B cell (primary cell): ENCODE results near the gene TALDO1. TPM values are rescaled to one million over a fixed set of nuclear protein-coding genes. Genes with fewer than 3 reads are reported as not detected.
A peak's percentile ranks its signal among the peaks of the same experiment; 100 is the strongest.

Experiments used
- ATAC-seq: fragments of 200-7000 bp; cut with Tn5 transposase; one replicate; pipeline ENCODE4 v1.10.0; 2021; ENCODE audit warnings: low read depth, mild to moderate bottlenecking, moderate number of reproducible peaks, moderate library complexity
- CTCF ChIA-PET: fragments of 350-600 bp; sonication (Branson Sonifier 250); formaldehyde crosslinking; loops from one replicate; lab custom pipeline; 2021; ENCODE audit warnings: antibody characterized with exemption, inconsistent platforms; lab: Charles Lee
- POLR2A ChIA-PET: fragments of 350-600 bp; sonication (Branson Sonifier 250); formaldehyde crosslinking; loops from one replicate; lab custom pipeline; 2021; ENCODE audit warnings: antibody characterized with exemption; lab: Charles Lee
- DNase-seq: peaks from one replicate; pipeline ENCODE4 v3.0.0; 2013
- H2AFZ ChIP-seq: 2 replicates; pipeline ENCODE4 v1.6.1; 2012; ENCODE audit warnings: mild to moderate bottlenecking, low read depth, low read length; ENCODE audit not compliant: insufficient read depth, poor library complexity, severe bottlenecking
- H3K27ac ChIP-seq, 2 donors: 1 replicate in 1 of 2; 2 replicates in 1 of 2; pipeline ENCODE4 v1.5.1; 2012 to 2013; ENCODE audit warnings: low read length in 2 of 2, mild to moderate bottlenecking in 2 of 2, moderate library complexity in 1 of 2
- H3K27me3 ChIP-seq, 4 experiments: fragments of 200-600 bp in 1 of 4; sonication (generic) in 1 of 4; replicated peaks in 1 of 4; 1 replicate in 2 of 4; 2 replicates in 2 of 4; pipeline versions ENCODE4 v1.6.1 to v1.7.0; 2013 to 2016; ENCODE audit warnings: low read length in 3 of 4, mild to moderate bottlenecking in 2 of 4, mixed read lengths in 1 of 4, moderate library complexity in 1 of 4; ENCODE audit not compliant: insufficient read depth in 4 of 4, control insufficient read depth in 3 of 4; ENCODE audit errors: control extremely low read depth in 1 of 4
- H3K36me3 ChIP-seq, 2 experiments: replicated peaks in 1 of 2; 1 replicate in 1 of 2; 2 replicates in 1 of 2; pipeline versions ENCODE4 v1.6.1 to v1.7.1; 2013; ENCODE audit warnings: low read length in 1 of 2; ENCODE audit not compliant: insufficient read depth in 2 of 2, control insufficient read depth in 1 of 2; ENCODE audit errors: control extremely low read depth in 1 of 2, extremely low read depth in 1 of 2
- H3K4me1 ChIP-seq, 2 donors: fragments of 200-600 bp in 1 of 2; sonication (generic) in 1 of 2; 1 replicate in 1 of 2; 2 replicates in 1 of 2; pipeline versions ENCODE4 v1.5.1 to v1.6.1; 2013 to 2017; ENCODE audit warnings: low read length in 2 of 2; ENCODE audit not compliant: control insufficient read depth in 2 of 2, insufficient read depth in 2 of 2
- H3K4me2 ChIP-seq: replicated peaks from 2 replicates; pipeline ENCODE3; 2012; ENCODE audit warnings: mild to moderate bottlenecking, low read depth, low read length; ENCODE audit not compliant: poor library complexity, severe bottlenecking
- H3K4me3 ChIP-seq, 5 experiments: fragments of 200-600 bp in 1 of 5; sonication (generic) in 1 of 5; 1 replicate in 3 of 5; 2 replicates in 2 of 5; pipeline versions ENCODE4 v1.5.1 to v1.7.0; 2011 to 2016; ENCODE audit warnings: low read length in 4 of 5, mild to moderate bottlenecking in 4 of 5, low read depth in 2 of 5, control low read depth in 1 of 5, moderate library complexity in 1 of 5; ENCODE audit not compliant: insufficient read depth in 1 of 5; ENCODE audit errors: control extremely low read depth in 1 of 5, extremely low read depth in 1 of 5
- H3K79me2 ChIP-seq: fragments of 200-600 bp; sonication (generic); one replicate; pipeline ENCODE4 v1.6.0; 2016; ENCODE audit warnings: low read length; ENCODE audit not compliant: control insufficient read depth, insufficient read depth
- H3K9ac ChIP-seq: fragments of 200-600 bp; sonication (generic); 2 replicates; pipeline ENCODE4 v1.6.1; 2017; ENCODE audit warnings: mild to moderate bottlenecking, low read length, moderate library complexity
- H3K9me3 ChIP-seq, 3 donors: one replicate each; pipeline versions ENCODE4 v1.6.1 to v1.7.1; 2013; ENCODE audit warnings: low read length in 2 of 3; ENCODE audit not compliant: control insufficient read depth in 2 of 3, insufficient read depth in 1 of 3; ENCODE audit errors: control extremely low read depth in 1 of 3
- H4K20me1 ChIP-seq: 2 replicates; pipeline ENCODE4 v1.6.0; 2012; ENCODE audit warnings: mild to moderate bottlenecking, low read length; ENCODE audit not compliant: insufficient read depth, control insufficient read depth, poor library complexity, severe bottlenecking
- H3K27ac Mint-ChIP-seq: one replicate; pipeline ENCODE4 v1.8.0; 2021; ENCODE audit warnings: mixed read lengths
- H3K27me3 Mint-ChIP-seq: one replicate; pipeline ENCODE4 v1.8.0; 2021; ENCODE audit warnings: mixed read lengths
- H3K4me1 Mint-ChIP-seq: one replicate; pipeline ENCODE4 v1.8.0; 2021; ENCODE audit warnings: mixed read lengths
- H3K4me3 Mint-ChIP-seq: one replicate; pipeline ENCODE4 v1.8.0; 2021; ENCODE audit warnings: mixed read lengths
- H3K9me3 Mint-ChIP-seq: one replicate; pipeline ENCODE4 v1.8.0; 2022; ENCODE audit warnings: mixed read lengths; ENCODE audit not compliant: insufficient read depth
- CTCF ChIP-seq: fragments of 200-600 bp; IDR thresholded peaks from one replicate; pipeline ENCODE4 v1.8.0; 2022; ENCODE audit warnings: antibody characterized with exemption, mild to moderate bottlenecking
- EZH2 ChIP-seq: IDR thresholded peaks from 2 replicates; pipeline ENCODE4 v1.6.1; 2012; ENCODE audit warnings: borderline replicate concordance, low read depth, mild to moderate bottlenecking, moderate library complexity, low read length; ENCODE audit not compliant: insufficient read depth, poor library complexity, severe bottlenecking
- WGBS: methylation state at CpG from one replicate; pipeline ENCODE4 v1.1.5; 2013; ENCODE audit warnings: missing lambda C conversion rate; ENCODE audit not compliant: insufficient coverage; 5-methylcytosine and 5-hydroxymethylcytosine counted together
- intact Hi-C: fragments of 100-400 bp; cut with micrococcal nuclease; formaldehyde crosslinking; loops from one replicate; pipeline ENCODE4 v1.10.0; 2022
- polyA plus RNA-seq: library from polyadenylated mRNA; depleted of rRNA; stranded (reverse); fragments of >200 nt; gene quantifications from 2 replicates; pipeline ENCODE4 v1.2.3, GENCODE V29; 2012
- total RNA-seq, 2 donors: library from RNA; stranded (reverse); fragments of 120-200 nt in 1 of 2; gene quantifications; 1 replicate in 1 of 2; 2 replicates in 1 of 2; pipeline versions ENCODE4 v1.2.3 to v1.2.4, GENCODE V29; 2013 to 2022

The TALDO1 gene
- total and polyA plus RNA-seq, 2 donors (not counting 1 experiment from before 2014, with no cell fraction given) = 82.4 to 116 TPM

GRCh38 chr11:723120-723883 lies 24.0 kb upstream of the TALDO1 start:
- Mint-ChIP-seq H3K27ac (peak overlapping the region; percentile 90), H3K4me3 (peak overlapping the region; percentile 87), H3K4me1 (peaks cover 33% of the 10 kb centered on the region), H3K9me3 (no peaks in the 10 kb centered on the region), H3K27me3 (peaks cover 8% of the 10 kb centered on the region)
- CTCF ChIA-PET = interaction anchor here (0.7 to 8.2 kb wide), 13 partner anchors 14 to 187 kb away, joined by 3 to 104 read pairs (median 6); partner anchors contain the start of genes DEAF1, HRAS, TALDO1 and TMEM80
- peaks cover 0 to 42% (median 4%) of the 10 kb centered on the region in 4 experiments for H3K27me3 ChIP-seq
- H3K36me3 ChIP-seq = no peaks in the 10 kb centered on the region
- peaks cover 9% of the 10 kb centered on the region for H4K20me1 ChIP-seq
- H3K4me3 ChIP-seq = peak overlapping the region in 2 of 5 experiments; percentile 32 to 35
- DNase-seq = peak; percentile 81
- no peaks in the 10 kb centered on the region for H3K79me2 ChIP-seq
- TF ChIP-seq CTCF (peak; percentile 74), EZH2 (no peak)
- intact Hi-C loops = loop anchor here (1.0 to 10.0 kb wide), 4 partner anchors 26 to 186 kb away; partner anchors contain the start of genes HRAS, IRF7 and LRRC56
- H3K9me3 ChIP-seq = no peaks in the 10 kb centered on the region
- H3K4me1 ChIP-seq = peaks cover 34 to 56% of the 10 kb centered on the region in 2 donors
- H3K9ac ChIP-seq = peak overlapping the region; percentile 24
- peak overlapping the region; percentile 60 for H3K4me2 ChIP-seq
- no peak overlapping the region for H3K27ac ChIP-seq
- no peak overlapping the region for H2AFZ ChIP-seq
- ATAC-seq = no peak
- POLR2A ChIA-PET = interaction anchor here (1.0 to 8.2 kb wide), 4 partner anchors 28 to 217 kb away, joined by 3 to 105 read pairs (median 6); partner anchors contain the start of genes DEAF1 and TMEM80
- 66% methylated on average over 3 of the region's 8 CpGs for WGBS
